Stimulated activated effector memory CD8-positive, alpha-beta T cell treated with anti-CD3 and anti-CD28 coated beads, Interleukin-12 subunit alpha, Interleukin-12 subunit beta, amount 100 ng/mL, for 72 hours (primary cell): ENCODE data around the gene RTN4RL1.
A peak's percentile ranks its signal among the peaks of the same experiment; 100 is the strongest.

Experiments used
- ATAC-seq: fragments of 150-1000 bp; cut with Tn5 transposase; 2 replicates; pipeline ENCODE4 v1.10.0; 2021
- DNase-seq, 2 donors: peaks; one replicate each; pipeline ENCODE4 v3.0.0; 2021 to 2022; ENCODE audit warnings: low spot score in 2 of 2
- H3K27ac Mint-ChIP-seq: one replicate; pipeline ENCODE4 v1.8.0; 2022; ENCODE audit warnings: mild to moderate bottlenecking, mixed read lengths
- H3K36me3 Mint-ChIP-seq: one replicate; pipeline ENCODE4 v1.8.0; 2022; ENCODE audit warnings: mild to moderate bottlenecking, mixed read lengths
- H3K4me1 Mint-ChIP-seq: one replicate; pipeline ENCODE4 v1.8.0; 2022; ENCODE audit warnings: mixed read lengths
- H3K4me3 Mint-ChIP-seq: one replicate; pipeline ENCODE4 v1.8.0; 2022; ENCODE audit warnings: mild to moderate bottlenecking, mixed read lengths
- H3K9me3 Mint-ChIP-seq: one replicate; pipeline ENCODE4 v1.8.0; 2022; ENCODE audit warnings: mixed read lengths

The RTN4RL1 gene

GRCh38 chr17:1948517-1948825 is 76.7 kb downstream of the RTN4RL1 start:
- Mint-ChIP-seq H3K27ac (no peak overlapping the region), H3K36me3 (no peaks in the 10 kb centered on the region), H3K9me3 (no peaks in the 10 kb centered on the region), H3K4me1 (peaks cover 8% of the 10 kb centered on the region), H3K4me3 (no peak overlapping the region)
- no peak for DNase-seq
- ATAC-seq, result no peak

DNA sequence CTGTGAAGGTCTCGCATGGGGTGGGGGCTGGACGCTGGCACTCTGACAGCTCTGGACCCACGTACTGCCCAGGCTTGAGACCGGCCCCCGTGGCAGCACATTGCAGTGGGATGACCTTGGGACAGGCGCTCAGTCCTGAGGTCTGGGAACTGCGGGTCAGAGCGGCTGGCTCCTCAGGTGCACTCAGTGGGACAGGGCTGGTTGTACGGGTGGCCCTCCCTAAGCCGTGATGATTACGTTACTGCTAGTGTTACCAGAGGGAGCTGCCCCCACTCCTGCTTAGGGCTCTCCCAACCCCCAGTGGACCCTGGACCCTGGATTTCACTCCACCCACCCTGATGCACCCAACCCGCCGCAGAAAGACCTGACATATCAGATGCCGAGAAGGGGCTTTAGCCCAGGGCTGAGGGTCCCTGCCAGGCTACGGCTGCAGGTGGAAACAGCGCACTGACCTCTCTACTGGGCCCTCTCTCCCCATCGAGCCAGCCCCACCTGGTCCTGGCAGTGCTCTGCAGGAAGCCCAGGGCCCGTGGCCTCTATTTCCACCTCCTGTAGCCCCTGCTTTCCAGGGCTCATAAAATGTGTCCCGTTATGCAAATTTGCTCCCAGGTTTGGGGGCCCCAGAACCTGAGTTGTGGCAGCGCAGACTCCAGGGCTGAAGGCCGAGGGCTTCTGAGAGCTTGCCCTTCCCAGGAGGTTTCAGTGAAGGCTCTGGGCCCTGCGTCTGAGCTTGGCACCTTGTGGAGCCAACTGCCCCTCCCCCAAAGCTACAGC is 77.2 kb downstream of the RTN4RL1 start:
- ATAC-seq (no peak), DNase-seq (no peak)
- no peaks in the 10 kb centered on the region for H3K36me3 Mint-ChIP-seq
- no peak overlapping the region for H3K4me3 Mint-ChIP-seq
- no peaks in the 10 kb centered on the region for H3K9me3 Mint-ChIP-seq
- H3K27ac Mint-ChIP-seq, result no peak overlapping the region
- H3K4me1 Mint-ChIP-seq, result peaks cover 8% of the 10 kb centered on the region

DNA sequence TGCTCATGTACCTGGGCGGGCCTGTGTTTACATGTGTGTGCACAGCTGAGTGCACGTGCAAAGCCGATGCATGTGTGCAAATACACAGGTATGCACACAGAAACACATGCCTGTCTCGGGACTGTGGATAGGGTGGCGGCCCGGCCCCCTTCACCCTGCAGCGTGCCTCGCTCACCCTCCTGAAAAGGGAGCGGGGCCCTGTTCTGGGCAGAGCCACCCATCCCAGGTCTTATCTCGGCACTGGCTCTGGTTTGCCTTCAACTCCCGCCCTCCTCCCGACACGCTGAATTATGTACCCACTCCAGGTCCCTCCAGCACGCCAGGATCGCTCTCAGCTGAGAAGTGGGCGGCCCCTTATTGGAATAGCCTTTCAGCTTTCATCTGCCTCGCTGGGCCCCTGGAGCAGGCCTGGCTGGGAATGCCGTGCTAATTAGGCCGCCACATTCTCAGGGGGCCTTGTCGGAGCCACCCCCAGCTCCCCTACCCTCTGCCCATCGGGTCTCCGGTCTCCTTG is 77.8 kb downstream of the RTN4RL1 start:
- no peak for DNase-seq
- peaks cover 8% of the 10 kb centered on the region for H3K4me1 Mint-ChIP-seq
- no peak for ATAC-seq
- no peak overlapping the region for H3K27ac Mint-ChIP-seq
- H3K36me3 Mint-ChIP-seq, result no peaks in the 10 kb centered on the region
- H3K9me3 Mint-ChIP-seq, result no peaks in the 10 kb centered on the region
- H3K4me3 Mint-ChIP-seq, result no peak overlapping the region

DNA sequence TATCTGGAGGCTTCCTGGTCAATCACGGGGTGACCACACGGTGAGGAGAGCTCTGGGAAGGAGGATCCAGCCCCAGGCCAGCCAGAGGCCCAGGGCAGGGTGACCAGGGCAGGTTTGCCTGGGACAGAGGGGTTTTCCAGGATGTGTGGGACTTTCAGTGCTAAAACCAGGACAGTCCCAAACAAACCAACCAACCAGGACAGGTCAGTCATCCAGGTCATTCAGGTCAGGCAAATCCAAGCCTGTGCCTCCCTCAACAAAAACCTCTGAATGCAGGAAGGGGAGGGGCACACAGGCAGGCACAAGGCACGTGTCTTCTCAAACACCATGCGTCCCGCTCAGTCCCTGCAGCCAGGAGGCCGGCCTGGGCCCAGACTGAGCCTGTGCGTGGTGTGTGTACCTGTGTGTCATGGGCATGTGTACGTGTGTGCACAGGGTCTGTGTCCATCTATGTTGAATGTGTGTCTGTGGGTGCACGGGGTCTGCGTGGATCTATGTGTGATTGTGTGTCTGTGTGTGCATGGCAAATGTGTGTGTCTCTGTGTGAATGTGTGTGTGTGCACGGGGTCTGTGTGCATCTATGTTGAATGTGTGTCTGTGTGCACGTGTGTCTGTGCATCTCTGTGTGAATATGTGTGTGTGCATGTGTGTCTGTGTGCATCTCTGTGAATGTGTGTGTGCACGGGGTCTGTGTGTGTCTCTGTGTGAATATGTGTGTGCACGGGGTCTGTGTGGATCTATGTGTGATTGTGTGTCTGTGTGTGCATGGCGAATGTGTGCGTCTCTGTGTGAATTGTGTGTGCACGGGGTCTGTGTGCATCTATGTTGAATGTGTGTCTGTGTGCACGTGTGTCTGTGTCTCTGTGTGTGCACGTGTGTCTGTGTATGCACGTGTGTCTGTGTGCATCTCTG is 78.9 kb downstream of the RTN4RL1 start:
- no peak overlapping the region for H3K4me3 Mint-ChIP-seq
- peak overlapping the region; percentile 35 for H3K27ac Mint-ChIP-seq
- ATAC-seq, result no peak

DNA sequence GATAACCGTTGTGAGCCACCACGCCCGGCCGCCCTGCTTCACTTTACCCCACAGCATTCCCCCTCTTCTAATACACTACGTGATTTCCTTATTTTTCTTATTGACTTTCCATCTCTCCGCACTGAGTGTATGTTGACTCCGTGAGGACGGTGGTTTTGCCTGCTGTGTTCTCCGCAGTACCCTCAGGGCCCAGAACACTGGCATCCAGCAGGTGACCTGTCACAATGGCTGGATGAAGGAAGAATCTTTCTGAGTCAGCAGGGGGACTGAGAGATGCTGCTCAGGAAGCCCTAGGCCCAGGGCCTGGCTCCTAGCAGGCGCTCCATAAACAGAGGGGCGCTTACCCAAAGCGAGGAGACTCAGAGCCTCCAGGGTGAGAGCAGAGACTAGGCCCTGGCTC is 79.5 kb downstream of the RTN4RL1 start:
- peak overlapping the region; percentile 35 for H3K27ac Mint-ChIP-seq
- ATAC-seq (no peak), DNase-seq (no peak)
- peaks cover 8% of the 10 kb centered on the region for H3K4me1 Mint-ChIP-seq
- H3K9me3 Mint-ChIP-seq, result no peaks in the 10 kb centered on the region
- H3K4me3 Mint-ChIP-seq, result no peak overlapping the region
- no peaks in the 10 kb centered on the region for H3K36me3 Mint-ChIP-seq

More for the DNA sequence above, 78.9 kb downstream of the RTN4RL1 start:
- no peaks in the 10 kb centered on the region for H3K9me3 Mint-ChIP-seq
- H3K36me3 Mint-ChIP-seq, result no peaks in the 10 kb centered on the region
- DNase-seq, result no peak
- H3K4me1 Mint-ChIP-seq, result peaks cover 8% of the 10 kb centered on the region

DNA sequence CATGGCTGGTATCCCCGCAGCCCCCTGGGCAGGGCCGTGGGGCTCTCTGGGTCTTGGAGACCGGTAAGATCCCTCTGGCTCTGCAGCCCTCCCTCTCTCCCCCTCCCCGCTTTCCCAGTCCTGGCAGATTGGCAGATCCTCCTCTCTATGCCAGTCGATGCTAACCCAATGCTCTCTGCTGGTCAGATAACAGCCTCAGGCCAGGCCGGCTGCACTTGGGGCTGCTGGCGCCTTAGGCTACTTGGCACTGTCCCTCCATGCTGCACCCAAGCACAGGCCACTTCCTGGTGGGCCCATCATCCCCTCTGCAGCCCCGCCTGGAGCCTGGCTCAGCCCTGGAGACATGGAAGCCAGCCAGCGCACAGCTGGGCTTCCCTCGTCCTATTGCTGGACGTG is 81.7 kb downstream of the RTN4RL1 start:
- no peak overlapping the region for H3K4me3 Mint-ChIP-seq
- no peaks in the 10 kb centered on the region for H3K9me3 Mint-ChIP-seq
- ATAC-seq (no peak), DNase-seq (no peak)
- no peaks in the 10 kb centered on the region for H3K36me3 Mint-ChIP-seq
- H3K4me1 Mint-ChIP-seq, result peaks cover 8% of the 10 kb centered on the region
- H3K27ac Mint-ChIP-seq, result no peak overlapping the region

- Mint-ChIP-seq H3K27ac (no peak overlapping the region), H3K4me1 (peaks cover 8% of the 10 kb centered on the region), H3K4me3 (no peak overlapping the region), H3K36me3 (no peaks in the 10 kb centered on the region), H3K9me3 (no peaks in the 10 kb centered on the region)
- no peak for ATAC-seq
- DNase-seq, result no peak
These were observed 82.3 kb downstream of the RTN4RL1 start for GRCh38 chr17:1942666-1943435.

DNA sequence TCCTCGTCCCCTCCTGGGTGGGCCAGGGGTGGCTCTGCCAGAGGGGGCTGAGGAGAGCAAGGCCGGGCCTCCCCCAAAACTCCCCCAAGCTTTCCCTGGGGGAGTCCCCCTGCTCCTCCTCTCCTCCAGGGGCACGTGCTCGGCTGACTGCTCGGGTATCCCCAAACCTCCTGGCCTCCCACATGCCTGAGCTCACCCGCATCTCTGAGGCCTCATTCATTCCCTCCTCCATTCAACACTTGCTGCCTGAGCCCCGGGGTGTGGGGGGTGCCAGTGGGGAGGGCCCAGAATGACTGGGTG is 83.1 kb downstream of the RTN4RL1 start:
- no peak for ATAC-seq
- H3K4me1 Mint-ChIP-seq, result peaks cover 8% of the 10 kb centered on the region
- H3K4me3 Mint-ChIP-seq, result no peak overlapping the region
- no peak for DNase-seq
- H3K36me3 Mint-ChIP-seq, result no peaks in the 10 kb centered on the region
- H3K9me3 Mint-ChIP-seq, result no peaks in the 10 kb centered on the region
- H3K27ac Mint-ChIP-seq, result no peak overlapping the region

DNA sequence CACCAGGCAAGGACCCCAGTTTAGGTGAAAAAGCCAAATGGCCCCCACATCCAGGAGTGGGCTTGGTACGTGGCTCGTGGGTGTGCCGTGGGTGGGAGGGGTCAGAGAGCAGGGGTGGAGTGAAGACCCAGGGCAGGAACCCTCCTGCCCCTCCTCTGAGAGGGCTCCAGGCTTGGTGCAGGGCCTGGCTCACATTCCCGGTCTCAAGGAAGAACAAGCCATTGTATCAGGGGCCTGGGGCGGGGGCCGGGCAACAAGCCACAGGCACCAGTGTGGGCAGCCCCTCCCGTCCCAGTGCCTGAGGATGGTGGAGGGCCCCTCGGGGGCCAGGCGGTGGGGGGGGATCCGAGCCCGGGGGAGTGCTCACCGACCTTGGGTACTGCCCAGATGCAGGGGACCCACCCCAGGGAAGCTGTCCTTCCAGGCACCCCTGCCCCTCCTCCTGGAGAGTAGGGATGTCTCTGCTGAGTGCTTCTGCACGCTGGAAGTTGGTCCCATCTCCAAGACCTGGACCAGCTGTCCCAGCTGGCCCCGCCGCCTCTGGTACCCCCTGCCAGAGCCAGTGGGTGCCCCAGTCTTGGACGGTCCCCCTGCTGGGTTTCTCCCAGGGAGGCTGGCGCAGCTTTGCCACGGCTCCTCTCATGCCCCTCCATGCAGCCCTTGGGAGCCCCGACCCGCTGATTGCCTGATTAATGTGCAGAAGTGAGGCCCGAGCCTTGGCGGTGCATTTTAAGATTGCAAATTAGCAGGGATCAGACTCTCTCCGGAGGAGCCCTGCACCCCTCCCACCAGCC is 83.7 kb downstream of the RTN4RL1 start:
- H3K36me3 Mint-ChIP-seq, result no peaks in the 10 kb centered on the region
- H3K9me3 Mint-ChIP-seq, result no peaks in the 10 kb centered on the region
- no peak overlapping the region for H3K4me3 Mint-ChIP-seq
- DNase-seq (no peak), ATAC-seq (no peak)
- H3K27ac Mint-ChIP-seq, result no peak overlapping the region
- H3K4me1 Mint-ChIP-seq, result peaks cover 4% of the 10 kb centered on the region

DNA sequence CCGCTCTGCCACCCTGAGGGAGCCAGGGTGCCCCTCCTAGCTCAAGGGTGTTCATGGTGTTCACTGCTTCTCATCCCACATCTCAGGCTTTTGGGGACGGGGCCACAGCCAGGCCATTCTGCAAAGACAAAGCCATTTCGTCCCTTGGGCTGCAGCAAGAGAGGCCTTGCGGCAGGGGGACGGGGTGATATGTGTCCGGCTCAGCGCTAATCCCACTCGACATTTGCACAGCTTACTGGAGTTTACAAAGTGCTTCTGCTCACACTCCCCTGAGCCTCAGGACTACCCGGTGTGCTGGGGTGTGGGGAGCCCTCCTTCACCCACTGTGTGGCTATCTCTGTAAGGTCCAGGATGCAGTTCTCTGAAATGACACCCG is 84.3 kb downstream of the RTN4RL1 start:
- no peak overlapping the region for H3K4me3 Mint-ChIP-seq
- no peaks in the 10 kb centered on the region for H3K4me1 Mint-ChIP-seq
- H3K9me3 Mint-ChIP-seq, result no peaks in the 10 kb centered on the region
- DNase-seq, result no peak
- no peaks in the 10 kb centered on the region for H3K36me3 Mint-ChIP-seq
- no peak overlapping the region for H3K27ac Mint-ChIP-seq
- no peak for ATAC-seq

- Mint-ChIP-seq H3K27ac (no peak overlapping the region), H3K4me3 (no peak overlapping the region), H3K36me3 (no peaks in the 10 kb centered on the region), H3K9me3 (no peaks in the 10 kb centered on the region), H3K4me1 (no peaks in the 10 kb centered on the region)
- no peak for DNase-seq
- no peak for ATAC-seq
These were observed 84.9 kb downstream of the RTN4RL1 start for GRCh38 chr17:1939981-1940809.

DNA sequence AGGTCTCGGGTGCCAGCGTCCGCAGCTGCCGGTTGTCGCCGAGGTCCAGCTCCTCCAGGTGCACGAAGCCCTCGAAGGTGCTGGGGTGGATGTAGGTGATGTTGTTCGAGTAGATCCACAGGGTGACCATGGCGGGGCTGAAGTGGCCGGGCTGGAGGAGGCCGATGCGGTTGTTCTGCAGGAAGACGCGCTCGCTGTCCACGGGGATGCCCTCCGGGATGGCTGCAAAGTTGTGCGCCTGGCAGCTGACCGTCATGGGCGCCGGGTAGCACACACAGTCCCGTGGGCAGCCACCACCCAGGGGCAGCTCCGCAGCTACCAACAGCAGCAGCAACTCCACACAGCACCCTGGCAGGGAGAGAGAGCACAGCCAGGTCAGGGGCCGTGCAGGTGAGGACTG is 87.7 kb downstream of the RTN4RL1 start:
- DNase-seq (no peak), ATAC-seq (no peak)
- no peak overlapping the region for H3K4me3 Mint-ChIP-seq
- H3K27ac Mint-ChIP-seq, result no peak overlapping the region
- no peaks in the 10 kb centered on the region for H3K4me1 Mint-ChIP-seq
- H3K36me3 Mint-ChIP-seq, result no peaks in the 10 kb centered on the region
- H3K9me3 Mint-ChIP-seq, result no peaks in the 10 kb centered on the region

DNA sequence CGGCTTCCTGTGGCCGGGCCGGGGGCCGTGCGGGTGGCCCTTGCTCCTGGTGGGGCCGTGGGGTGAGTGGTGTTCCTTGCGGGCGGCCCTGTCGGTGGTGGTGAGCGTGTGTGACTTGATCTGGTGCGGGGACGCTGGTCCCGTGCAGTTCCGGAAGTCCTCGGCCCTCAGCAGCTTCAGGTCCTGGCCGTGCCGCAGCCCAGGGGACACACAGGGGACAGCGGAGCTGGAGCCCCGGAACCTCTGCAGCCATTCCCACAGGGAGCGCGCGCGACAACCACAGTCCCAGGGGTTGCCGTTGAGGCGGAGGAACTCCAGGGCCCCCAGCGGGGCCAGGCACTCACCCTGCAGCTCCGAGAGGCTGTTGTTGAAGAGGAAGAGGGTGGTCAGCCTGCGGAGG is 88.4 kb downstream of the RTN4RL1 start:
- Mint-ChIP-seq H3K4me3 (no peak overlapping the region), H3K4me1 (no peaks in the 10 kb centered on the region), H3K36me3 (no peaks in the 10 kb centered on the region), H3K27ac (no peak overlapping the region), H3K9me3 (no peaks in the 10 kb centered on the region)
- DNase-seq (no peak), ATAC-seq (no peak)

DNA sequence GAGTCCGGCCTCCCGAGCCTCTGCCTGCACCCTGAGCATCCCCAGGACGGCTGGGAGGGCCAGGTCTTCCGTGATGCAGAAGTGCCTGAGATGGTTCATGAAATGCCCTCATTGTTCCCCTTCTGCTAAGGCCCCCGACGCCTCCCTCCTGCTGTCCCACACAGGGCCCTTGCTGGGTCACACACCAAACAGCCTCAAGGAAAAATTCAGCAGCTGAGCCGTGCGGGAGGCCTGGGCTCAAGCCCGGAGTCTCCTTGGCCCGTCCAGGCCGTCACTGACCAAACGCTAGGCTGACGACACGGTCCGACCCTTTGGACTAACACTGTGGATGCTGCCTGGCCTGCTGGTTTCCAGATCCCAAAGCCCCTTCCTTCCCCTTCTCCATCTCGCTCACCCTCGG is 90.2 kb downstream of the RTN4RL1 start:
- Mint-ChIP-seq H3K9me3 (no peaks in the 10 kb centered on the region), H3K4me3 (no peak overlapping the region), H3K4me1 (no peaks in the 10 kb centered on the region), H3K27ac (no peak overlapping the region), H3K36me3 (no peaks in the 10 kb centered on the region)
- no peak for ATAC-seq
- no peak for DNase-seq
